ENCODE measurements around the gene DRGX.
A peak's percentile ranks its signal among the peaks of the same experiment; 100 is the strongest.

The DRGX gene

DNA sequence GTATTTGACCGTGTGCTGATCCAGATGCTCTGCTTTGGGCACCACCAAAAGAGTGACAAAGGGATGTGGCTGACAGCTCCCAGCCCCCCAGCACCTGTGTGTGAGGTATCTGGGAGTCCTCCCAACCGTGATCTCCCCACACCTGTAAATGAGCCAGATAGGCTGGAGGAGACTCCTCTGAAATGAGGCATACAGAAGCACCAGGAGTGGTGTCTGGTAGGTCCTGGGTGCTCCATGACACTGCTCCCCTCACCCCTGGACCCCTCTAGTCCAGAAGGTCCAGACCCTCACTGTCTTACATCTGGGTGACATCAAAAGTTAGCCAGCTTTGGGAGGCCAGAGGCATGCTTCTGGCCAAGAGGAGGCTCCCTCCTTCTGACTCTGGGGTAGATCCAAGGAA is 20.0 kb upstream of the DRGX start:
- no peak for TF ChIP-seq GATA3 (IDR thresholded peaks at IDR 0.05; ENCODE audit: low read depth, low read length)
- no peak for TF ChIP-seq GATA2 (IDR thresholded peaks at IDR 0.05; ENCODE audit: low read depth, low read length)

DNA sequence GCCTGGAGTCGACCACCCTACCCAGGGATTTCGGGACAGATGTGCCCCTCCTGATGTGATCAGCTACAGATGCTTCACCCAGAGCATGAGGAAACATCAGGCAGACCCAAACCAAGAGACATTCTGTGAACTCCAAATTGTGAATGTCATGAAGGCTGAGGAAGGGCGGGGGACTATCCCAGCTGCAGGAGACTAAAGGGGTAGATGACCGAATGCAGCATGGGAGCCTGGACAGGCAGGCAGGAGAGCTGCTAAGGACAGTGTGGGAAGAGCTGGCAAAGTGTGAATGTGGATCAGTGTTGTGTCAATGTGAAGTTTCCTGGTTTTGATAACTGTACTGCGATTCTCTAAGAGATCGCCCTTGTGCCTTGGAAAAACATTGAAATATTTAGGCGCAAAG is 19.2 kb upstream of the DRGX start:
- no peak for TF ChIP-seq GATA3 (IDR thresholded peaks at IDR 0.05; ENCODE audit: low read depth, low read length)
- no peak for TF ChIP-seq GATA2 (IDR thresholded peaks at IDR 0.05; ENCODE audit: low read depth, low read length)

DNA sequence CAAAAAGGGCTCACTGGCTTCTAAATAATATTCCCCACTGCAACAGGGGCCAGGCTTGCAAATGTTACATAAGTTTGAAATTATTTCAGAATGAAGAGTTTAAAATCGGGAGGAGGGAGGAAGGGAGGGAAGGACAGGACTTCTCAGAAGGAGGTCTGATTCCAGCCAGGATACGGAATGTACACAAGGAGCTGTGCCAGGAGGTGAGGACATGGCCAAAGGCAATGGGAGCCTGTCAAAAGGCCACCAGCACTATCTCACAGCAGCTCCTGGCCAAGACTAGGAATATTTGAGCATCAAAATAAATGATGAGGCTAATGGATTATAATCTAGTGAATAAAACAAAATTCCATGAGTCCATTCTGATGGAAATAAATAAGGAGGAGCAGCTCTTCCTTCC is 18.6 kb upstream of the DRGX start:
- no peak for TF ChIP-seq GATA2 (IDR thresholded peaks at IDR 0.05; ENCODE audit: low read depth, low read length)
- TF ChIP-seq GATA3 (IDR thresholded peaks at IDR 0.05; ENCODE audit: low read depth, low read length): no peak

DNA sequence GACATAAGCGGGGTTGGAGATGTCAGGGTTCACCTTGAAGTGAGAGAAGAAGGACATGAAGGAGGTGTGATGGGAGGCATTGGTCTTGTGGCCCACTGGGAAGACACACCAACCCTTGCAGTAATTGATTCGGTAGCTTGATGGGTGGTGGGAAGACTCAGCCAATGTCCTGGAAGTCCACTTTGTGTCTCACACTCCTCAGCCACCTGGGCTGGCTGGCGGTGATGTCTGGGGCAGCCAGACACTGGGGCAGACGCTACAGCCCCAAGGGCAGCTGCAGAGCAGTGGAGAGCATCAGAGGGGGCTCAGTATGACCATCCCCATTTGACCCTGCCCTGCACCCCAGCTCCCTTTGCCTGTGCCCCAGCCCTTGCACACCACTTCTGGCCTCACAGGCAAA is 16.7 kb upstream of the DRGX start:
- no peak for TF ChIP-seq GATA2 (IDR thresholded peaks at IDR 0.05; ENCODE audit: low read depth, low read length)
- no peak for TF ChIP-seq GATA3 (IDR thresholded peaks at IDR 0.05; ENCODE audit: low read depth, low read length)

DNA sequence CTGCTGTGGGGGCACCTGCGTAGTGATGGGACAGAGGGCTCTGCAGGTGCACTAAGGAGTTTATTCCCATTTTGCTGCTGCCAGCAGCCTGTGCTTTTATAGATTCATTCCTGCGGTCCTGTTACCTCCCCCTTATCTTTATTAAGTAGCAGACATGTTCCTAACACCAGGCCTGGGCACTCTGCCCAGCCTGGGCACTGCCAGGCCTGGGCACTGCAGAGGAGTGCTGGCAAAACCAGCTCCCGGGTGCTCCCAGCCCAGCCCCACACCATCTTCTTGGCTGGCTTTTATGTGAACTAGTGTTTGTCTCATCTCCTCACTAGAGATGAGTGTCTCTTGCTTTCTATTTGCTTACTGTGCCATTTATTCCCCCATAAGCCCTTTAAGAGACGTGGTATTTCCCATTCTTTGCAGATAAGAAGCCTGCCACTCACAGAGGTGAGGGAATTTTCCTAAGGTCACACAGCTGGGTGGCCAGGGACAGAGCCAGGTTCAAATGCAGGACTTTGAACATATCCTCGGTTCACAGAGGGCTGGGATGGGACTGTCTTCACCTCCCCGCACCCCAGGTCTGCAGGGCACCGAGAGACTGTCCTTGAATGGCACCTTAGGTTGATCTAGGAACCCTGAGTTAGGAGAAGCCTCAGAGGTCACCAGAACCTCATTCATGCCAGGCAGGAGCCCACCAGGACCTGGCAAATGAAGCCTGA is 14.6 kb upstream of the DRGX start:
- peak; percentile 17; the same call in 1 of the 2 replicates for TF ChIP-seq GATA2 (IDR thresholded peaks at IDR 0.05; ENCODE audit: low read depth, low read length)
- TF ChIP-seq GATA3 (IDR thresholded peaks at IDR 0.05; ENCODE audit: low read depth, low read length): no peak

GRCh38 chr10:49409755-49410154 is 13.9 kb upstream of the DRGX start:
- TF ChIP-seq GATA3 (IDR thresholded peaks at IDR 0.05; ENCODE audit: low read depth, low read length): no peak
- TF ChIP-seq GATA2 (IDR thresholded peaks at IDR 0.05; ENCODE audit: low read depth, low read length): no peak

DNA sequence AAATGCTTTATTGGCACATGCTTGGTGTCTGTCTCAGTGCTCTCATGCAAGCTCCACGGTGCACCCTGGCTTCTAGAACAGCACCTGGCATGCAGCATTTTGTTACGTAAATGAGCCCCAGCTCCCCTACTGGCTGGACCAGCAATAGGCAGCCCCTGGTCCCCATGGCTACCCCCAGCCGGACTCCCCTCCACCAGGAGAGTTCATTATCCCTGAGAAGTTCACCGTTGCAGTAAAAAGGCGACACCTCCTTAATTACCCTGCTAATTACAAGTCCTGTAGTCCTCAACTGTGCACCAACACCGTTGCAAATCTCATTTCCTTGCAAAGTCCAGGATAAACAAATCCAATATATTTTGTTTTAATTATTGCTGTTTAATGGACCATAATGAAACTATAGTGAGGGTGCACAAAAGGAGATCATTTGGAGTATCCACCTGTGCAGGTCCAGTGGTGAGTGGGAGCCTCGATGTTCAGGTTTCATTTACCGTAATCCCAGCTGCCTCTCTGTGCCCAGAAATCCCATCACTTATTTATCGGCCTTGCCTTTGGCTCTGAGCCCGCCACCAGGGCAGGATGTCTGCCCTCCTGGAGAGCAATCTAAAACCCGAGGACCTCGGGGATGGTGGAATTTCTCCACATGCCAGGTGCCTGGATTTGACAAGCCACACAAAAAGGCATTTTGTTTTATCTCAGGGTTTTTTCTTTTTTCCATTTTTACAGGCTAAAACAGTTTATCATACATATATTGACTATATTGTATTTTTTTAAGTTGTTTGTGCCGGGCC is 12.8 kb upstream of the DRGX start:
- TF ChIP-seq GATA2 (IDR thresholded peaks at IDR 0.05; ENCODE audit: low read depth, low read length): no peak
- TF ChIP-seq GATA3 (IDR thresholded peaks at IDR 0.05; ENCODE audit: low read depth, low read length): no peak

- TF ChIP-seq GATA2 (IDR thresholded peaks at IDR 0.05; ENCODE audit: low read depth, low read length): no peak
- no peak for TF ChIP-seq GATA3 (IDR thresholded peaks at IDR 0.05; ENCODE audit: low read depth, low read length)
These were observed 11.8 kb upstream of the DRGX start for GRCh38 chr10:49407552-49408137.

GRCh38 chr10:49407151-49407550 is 11.3 kb upstream of the DRGX start:
- no peak for TF ChIP-seq GATA2 (IDR thresholded peaks at IDR 0.05; ENCODE audit: low read depth, low read length)
- TF ChIP-seq GATA3 (IDR thresholded peaks at IDR 0.05; ENCODE audit: low read depth, low read length): no peak

DNA sequence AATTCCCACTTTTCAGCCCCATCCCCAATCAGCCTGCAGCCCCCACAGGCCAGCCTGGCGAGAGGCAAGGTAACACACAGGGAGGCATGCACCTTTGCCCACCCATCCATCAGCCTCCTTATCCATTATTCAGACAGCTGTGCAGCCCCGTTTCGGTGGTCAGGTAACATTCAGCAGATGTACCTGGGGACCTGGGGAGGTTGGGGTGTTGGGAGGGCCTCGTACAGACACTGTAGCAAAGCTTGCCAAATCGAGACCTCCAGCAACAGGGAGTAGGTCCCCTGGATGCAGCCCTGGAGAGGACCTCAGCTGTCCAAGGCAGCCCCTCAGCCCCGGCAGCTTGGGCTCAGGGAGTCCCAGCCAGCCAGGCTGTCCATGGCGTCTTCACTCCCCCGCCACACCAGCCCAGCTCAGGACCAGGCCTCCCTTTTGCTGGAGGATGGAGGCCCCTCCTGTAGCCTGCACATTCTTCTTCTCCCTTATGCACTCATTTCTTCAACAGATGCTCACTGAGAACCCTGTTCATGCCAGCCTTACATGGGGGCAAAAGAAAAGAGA is 8.5 kb upstream of the DRGX start:
- TF ChIP-seq GATA3 (IDR thresholded peaks at IDR 0.05; ENCODE audit: low read depth, low read length): no peak

DNA sequence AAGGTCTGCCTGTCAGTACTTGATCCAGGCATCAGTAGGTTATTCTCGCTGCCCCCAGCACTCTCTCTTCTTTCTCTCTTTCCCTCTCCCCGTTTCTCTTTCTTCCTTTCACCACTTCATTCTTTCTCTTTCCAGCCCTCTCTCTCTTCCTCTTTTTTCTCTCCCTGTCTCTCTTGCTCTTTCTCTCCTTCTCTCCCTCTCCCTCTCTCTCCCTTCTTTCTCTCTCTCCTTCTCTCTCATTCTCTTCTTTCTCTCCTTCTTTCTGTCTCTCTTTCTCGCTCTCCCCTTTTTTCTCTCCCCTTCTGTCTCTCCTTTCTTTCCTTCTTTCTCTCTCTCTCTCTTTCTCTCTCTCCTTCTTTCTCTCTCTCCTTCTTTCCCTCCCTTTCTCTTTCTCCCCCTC is 7.5 kb upstream of the DRGX start:
- TF ChIP-seq GATA2 (IDR thresholded peaks at IDR 0.05; ENCODE audit: low read depth, low read length) (no peak), GATA3 (IDR thresholded peaks at IDR 0.05; ENCODE audit: low read depth, low read length) (no peak)

DNA sequence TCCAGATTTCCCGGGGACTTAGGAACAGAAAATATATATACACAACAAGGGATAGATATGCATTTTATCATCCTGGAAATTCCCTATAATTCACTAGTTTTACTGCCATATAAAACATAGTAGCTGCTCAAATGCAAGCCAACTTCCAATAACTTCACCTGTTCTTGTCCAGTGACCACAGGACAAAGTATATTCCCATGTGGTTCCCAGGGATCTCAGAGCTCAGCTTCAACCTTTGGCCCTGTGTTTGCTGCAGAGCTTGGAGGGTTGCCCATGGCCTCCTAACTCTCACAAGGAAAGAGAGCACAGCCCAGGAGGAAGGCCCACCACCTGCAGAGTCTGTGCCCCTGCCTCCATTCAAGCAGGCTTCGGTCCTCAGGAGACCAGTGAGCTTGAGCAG is 4.5 kb upstream of the DRGX start:
- no peak for TF ChIP-seq GATA3 (IDR thresholded peaks at IDR 0.05; ENCODE audit: low read depth, low read length)
- no peak for TF ChIP-seq GATA2 (IDR thresholded peaks at IDR 0.05; ENCODE audit: low read depth, low read length)

DNA sequence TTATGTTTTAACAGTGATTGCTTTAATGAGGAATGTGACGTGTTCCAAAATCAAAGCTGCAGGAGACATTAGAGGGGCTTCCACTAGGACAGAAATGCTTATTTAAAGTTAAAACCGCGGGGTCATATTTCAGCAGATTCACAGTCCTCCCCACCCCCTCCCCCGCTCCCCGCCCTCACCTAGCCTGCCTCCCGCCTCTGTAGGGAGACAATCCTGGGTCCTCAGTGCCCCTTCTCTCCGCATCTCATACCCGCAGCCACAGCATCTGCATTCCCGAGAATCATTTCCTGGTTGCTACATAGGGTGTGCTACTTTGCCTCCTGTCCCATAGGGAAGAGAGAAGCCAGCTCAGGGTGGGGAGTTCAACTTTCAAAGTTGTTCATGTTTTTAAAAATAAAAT is 3.1 kb upstream of the DRGX start:
- TF ChIP-seq GATA2 (IDR thresholded peaks at IDR 0.05; ENCODE audit: low read depth, low read length): no peak
- no peak for TF ChIP-seq GATA3 (IDR thresholded peaks at IDR 0.05; ENCODE audit: low read depth, low read length)

- TF ChIP-seq GATA2 (IDR thresholded peaks at IDR 0.05; ENCODE audit: low read depth, low read length): no peak
- TF ChIP-seq GATA3 (IDR thresholded peaks at IDR 0.05; ENCODE audit: low read depth, low read length): no peak
These were observed 2.3 kb upstream of the DRGX start for GRCh38 chr10:49398000-49398861.

All from SH-SY5Y (cell line).